ENCODE measurements around the gene FSTL5.

The FSTL5 gene

DNA sequence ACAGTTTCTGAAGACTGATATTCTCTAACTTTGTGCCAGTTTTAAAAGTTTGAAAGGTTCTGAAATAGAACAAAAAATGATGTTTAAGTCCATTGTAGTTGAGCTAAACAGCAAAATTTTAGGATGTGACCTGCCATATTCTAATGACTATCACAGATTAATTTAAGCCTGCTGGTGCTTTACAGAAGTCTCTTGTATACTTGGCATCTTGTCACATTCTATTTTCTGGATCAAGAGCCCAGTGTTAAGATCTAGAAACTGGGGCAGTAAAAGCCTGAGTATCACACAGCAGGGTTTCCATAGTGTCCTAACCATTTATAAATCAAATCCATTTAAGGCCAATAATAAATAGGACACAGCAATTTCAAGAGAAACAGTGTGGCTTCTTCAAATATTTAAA is 12.4 kb downstream of the FSTL5 start:
- H3K36me3 ChIP-seq (ENCODE audit: control insufficient read depth, insufficient read depth, low read length): no peaks in the 10 kb centered on the region
- H3K27me3 ChIP-seq (ENCODE audit: control insufficient read depth, insufficient read depth, low read length): no peaks in the 10 kb centered on the region
- no peaks in the 10 kb centered on the region for H3K9me3 ChIP-seq (ENCODE audit: control insufficient read depth, insufficient read depth, low read length)
- H3K27ac ChIP-seq (ENCODE audit: low read length): no peak overlapping the region
- no peak for DNase-seq (ENCODE audit: low read depth, low spot score)
- H3K4me1 ChIP-seq (ENCODE audit: control insufficient read depth, insufficient read depth, low read length): no peaks in the 10 kb centered on the region
- no peak overlapping the region for H3K4me3 ChIP-seq (ENCODE audit: low read length)

DNA sequence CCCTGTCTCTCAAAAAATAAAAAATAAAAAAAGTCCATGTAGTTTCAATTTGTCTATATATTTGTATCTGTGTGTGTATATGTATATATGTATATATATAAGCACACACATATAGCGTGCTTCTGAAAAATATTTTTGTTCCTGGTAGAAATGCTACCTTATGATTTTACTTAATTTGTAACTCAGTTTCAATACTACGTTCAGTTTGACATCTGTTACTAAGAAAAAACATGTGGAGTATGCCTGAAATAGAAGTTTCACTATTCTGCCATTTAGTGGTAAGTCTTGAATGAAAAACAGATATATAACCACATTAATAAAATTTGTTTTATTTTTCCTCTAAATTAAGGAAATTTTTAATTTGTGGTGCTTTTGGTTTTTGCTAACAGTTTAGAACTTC is 14.2 kb downstream of the FSTL5 start:
- Histone ChIP-seq H3K36me3 (ENCODE audit: control insufficient read depth, insufficient read depth, low read length) (no peaks in the 10 kb centered on the region), H3K4me1 (ENCODE audit: control insufficient read depth, insufficient read depth, low read length) (no peaks in the 10 kb centered on the region), H3K4me3 (ENCODE audit: low read length) (no peak overlapping the region), H3K9me3 (ENCODE audit: control insufficient read depth, insufficient read depth, low read length) (no peaks in the 10 kb centered on the region), H3K27ac (ENCODE audit: low read length) (no peak overlapping the region), H3K27me3 (ENCODE audit: control insufficient read depth, insufficient read depth, low read length) (no peaks in the 10 kb centered on the region)
- no peak for DNase-seq (ENCODE audit: low read depth, low spot score)
- no CpG with 5 or more reads among the region's 2 CpGs for WGBS (ENCODE audit: insufficient coverage, insufficient read length)

DNA sequence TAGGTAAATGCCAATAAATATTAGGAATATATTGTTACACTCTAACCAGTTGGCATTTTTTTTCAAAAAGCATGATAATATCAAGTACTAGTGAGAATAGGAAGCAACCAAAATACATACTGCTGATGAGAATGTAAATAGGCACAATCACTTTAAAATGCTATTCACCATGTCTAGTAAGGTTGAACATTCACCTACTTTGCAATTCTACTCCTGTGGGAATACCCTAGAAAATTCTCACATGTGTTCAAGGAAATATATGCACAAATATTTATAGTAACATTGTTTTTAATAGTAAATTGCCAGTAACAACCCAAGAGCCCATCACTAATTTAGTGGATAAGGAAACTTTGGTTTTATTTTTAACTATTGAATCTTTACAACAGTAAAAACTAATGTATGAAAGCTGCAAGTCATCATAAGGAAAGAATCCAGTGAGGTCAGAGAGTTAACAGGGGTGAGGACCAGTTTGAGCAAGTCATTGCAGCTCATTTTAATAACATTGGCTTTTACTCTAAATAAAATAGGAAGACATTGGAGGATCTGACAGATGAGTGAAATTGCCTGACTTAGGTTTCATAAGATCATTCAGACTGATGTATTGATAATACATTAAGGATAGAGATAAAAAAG is 23.6 kb downstream of the FSTL5 start:
- H3K27ac ChIP-seq (ENCODE audit: low read length): no peak overlapping the region
- no peaks in the 10 kb centered on the region for H3K9me3 ChIP-seq (ENCODE audit: control insufficient read depth, insufficient read depth, low read length)
- no peaks in the 10 kb centered on the region for H3K27me3 ChIP-seq (ENCODE audit: control insufficient read depth, insufficient read depth, low read length)
- H3K36me3 ChIP-seq (ENCODE audit: control insufficient read depth, insufficient read depth, low read length): no peaks in the 10 kb centered on the region
- DNase-seq (ENCODE audit: low read depth, low spot score): no peak
- no peaks in the 10 kb centered on the region for H3K4me1 ChIP-seq (ENCODE audit: control insufficient read depth, insufficient read depth, low read length)
- H3K4me3 ChIP-seq (ENCODE audit: low read length): no peak overlapping the region

DNA sequence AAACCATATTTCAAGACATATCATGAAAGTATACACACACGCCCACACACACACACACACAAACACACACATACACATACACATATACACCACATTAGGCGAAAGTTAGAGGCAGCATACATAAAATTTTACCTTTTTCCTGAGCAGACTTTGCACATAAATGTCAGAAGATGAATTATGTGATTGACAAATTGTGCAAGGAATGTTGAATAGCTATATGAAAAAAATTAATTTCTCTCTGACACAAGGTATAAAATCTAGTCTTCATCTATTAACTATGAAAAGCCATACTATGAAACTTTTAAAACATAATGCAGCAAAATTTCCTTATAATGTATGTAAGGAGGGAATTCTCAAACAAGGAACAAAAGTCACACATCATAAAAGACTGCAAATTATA is 24.4 kb downstream of the FSTL5 start:
- H3K9me3 ChIP-seq (ENCODE audit: control insufficient read depth, insufficient read depth, low read length): no peaks in the 10 kb centered on the region
- WGBS (ENCODE audit: insufficient coverage, insufficient read length): no CpG with 5 or more reads among the region's 2 CpGs
- DNase-seq (ENCODE audit: low read depth, low spot score): no peak
- H3K27ac ChIP-seq (ENCODE audit: low read length): no peak overlapping the region
- no peak overlapping the region for H3K4me3 ChIP-seq (ENCODE audit: low read length)
- no peaks in the 10 kb centered on the region for H3K27me3 ChIP-seq (ENCODE audit: control insufficient read depth, insufficient read depth, low read length)
- no peaks in the 10 kb centered on the region for H3K36me3 ChIP-seq (ENCODE audit: control insufficient read depth, insufficient read depth, low read length)
- no peaks in the 10 kb centered on the region for H3K4me1 ChIP-seq (ENCODE audit: control insufficient read depth, insufficient read depth, low read length)

DNA sequence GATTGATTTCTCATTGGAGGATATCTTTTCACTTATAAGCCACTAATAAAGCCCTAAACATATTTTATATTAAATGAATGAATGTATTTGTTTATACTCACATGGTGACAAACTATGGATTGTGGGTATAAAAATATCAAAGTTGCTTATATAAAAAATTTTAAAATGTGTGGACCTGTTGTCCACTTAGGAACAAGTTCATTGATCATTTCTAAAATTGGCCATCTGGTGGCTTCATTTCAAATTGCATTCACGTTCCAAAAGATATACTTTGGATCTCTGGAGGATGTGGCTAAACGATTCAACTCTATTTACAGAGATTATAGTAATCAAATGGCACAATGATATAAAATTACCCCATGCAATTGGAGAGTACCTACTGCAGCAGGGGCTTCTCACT is 32.5 kb downstream of the FSTL5 start:
- DNase-seq (ENCODE audit: low read depth, low spot score): no peak
- no peak overlapping the region for H3K4me3 ChIP-seq (ENCODE audit: low read length)
- no peak overlapping the region for H3K27ac ChIP-seq (ENCODE audit: low read length)
- no peaks in the 10 kb centered on the region for H3K4me1 ChIP-seq (ENCODE audit: control insufficient read depth, insufficient read depth, low read length)
- H3K36me3 ChIP-seq (ENCODE audit: control insufficient read depth, insufficient read depth, low read length): no peaks in the 10 kb centered on the region
- no peaks in the 10 kb centered on the region for H3K9me3 ChIP-seq (ENCODE audit: control insufficient read depth, insufficient read depth, low read length)
- no CpG with 5 or more reads among the region's 2 CpGs for WGBS (ENCODE audit: insufficient coverage, insufficient read length)
- no peaks in the 10 kb centered on the region for H3K27me3 ChIP-seq (ENCODE audit: control insufficient read depth, insufficient read depth, low read length)

DNA sequence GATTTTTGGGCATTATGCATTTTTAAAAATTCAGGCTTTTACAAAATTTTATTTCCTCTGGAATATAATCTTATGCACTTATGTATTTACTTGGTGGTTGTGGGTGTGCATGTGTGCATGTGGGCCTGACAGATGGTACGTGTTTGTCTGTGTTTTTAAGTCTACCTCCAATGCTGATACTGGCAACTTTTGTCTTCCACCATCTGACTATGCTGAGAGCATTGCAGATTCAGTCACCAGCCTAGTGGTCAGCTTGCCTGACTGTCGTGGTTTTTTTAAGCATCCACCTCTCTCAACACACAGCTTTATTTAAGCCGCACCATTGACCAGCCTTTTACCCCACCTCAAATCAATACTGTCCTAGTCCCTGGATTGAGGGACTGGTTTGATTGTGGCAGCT is 37.1 kb downstream of the FSTL5 start:
- WGBS (ENCODE audit: insufficient coverage, insufficient read length): no CpG with 5 or more reads among the region's 3 CpGs
- H3K4me1 ChIP-seq (ENCODE audit: control insufficient read depth, insufficient read depth, low read length): no peaks in the 10 kb centered on the region
- no peaks in the 10 kb centered on the region for H3K9me3 ChIP-seq (ENCODE audit: control insufficient read depth, insufficient read depth, low read length)
- no peak overlapping the region for H3K27ac ChIP-seq (ENCODE audit: low read length)
- DNase-seq (ENCODE audit: low read depth, low spot score): no peak
- H3K4me3 ChIP-seq (ENCODE audit: low read length): no peak overlapping the region
- H3K27me3 ChIP-seq (ENCODE audit: control insufficient read depth, insufficient read depth, low read length): no peaks in the 10 kb centered on the region
- H3K36me3 ChIP-seq (ENCODE audit: control insufficient read depth, insufficient read depth, low read length): no peaks in the 10 kb centered on the region

DNA sequence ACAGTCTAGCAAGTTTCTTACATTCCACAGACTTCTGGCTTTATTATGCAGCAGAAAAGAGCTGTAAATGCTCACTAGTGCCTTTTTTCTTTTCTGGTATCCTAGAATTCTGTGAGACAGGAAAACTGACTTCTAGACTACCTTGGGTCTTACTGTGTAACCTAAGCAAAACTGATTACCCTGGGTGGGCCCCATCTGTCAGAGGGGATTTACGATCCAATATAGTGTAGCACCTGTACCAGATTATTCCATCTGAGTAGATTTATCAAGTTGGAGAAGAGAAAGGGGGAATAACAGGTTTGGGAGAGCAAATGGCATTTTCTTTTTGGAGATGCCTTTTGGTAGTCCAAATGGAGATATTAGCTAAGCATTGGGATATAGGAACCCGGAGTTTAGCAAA is 46.7 kb downstream of the FSTL5 start:
- Histone ChIP-seq H3K27me3 (ENCODE audit: control insufficient read depth, insufficient read depth, low read length) (no peaks in the 10 kb centered on the region), H3K4me3 (ENCODE audit: low read length) (no peak overlapping the region), H3K4me1 (ENCODE audit: control insufficient read depth, insufficient read depth, low read length) (peaks cover 2% of the 10 kb centered on the region; the same call in 1 of the 2 replicates), H3K9me3 (ENCODE audit: control insufficient read depth, insufficient read depth, low read length) (no peaks in the 10 kb centered on the region), H3K36me3 (ENCODE audit: control insufficient read depth, insufficient read depth, low read length) (no peaks in the 10 kb centered on the region), H3K27ac (ENCODE audit: low read length) (no peak overlapping the region)
- no peak for DNase-seq (ENCODE audit: low read depth, low spot score)
- WGBS (ENCODE audit: insufficient coverage, insufficient read length): no CpG with 5 or more reads among the region's 2 CpGs

DNA sequence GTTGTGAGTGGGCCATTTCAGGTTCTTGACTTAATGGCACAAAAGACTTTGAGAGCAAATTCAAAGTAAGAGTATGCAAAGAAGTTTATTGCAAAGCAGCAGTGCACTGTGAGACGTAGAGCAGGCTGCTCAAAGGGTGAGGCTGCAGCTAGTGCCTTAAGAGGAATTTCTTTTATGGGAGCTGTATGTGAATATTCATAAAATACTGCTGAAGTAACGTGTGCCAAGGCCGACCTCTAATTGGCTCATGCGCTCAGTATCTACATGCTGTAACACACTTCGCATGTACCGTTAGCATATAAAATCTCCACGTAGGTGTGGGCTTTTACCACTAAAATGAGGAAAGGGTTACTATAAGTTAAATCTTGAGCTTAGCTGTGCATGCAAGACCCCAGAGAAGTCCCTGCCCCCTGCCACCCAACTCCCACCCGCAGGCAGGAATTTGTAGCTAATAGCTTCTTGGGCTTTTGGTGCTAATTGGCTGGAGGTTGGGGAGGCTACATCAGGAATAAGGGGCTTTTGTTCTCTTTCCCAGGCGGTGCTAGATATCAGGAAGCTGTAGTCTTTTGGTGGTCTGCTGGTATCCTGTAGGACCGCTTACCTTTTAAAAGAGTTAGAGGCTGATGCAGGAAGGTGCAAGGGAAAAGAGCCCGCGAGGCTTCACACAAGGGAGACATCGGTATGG is 47.6 kb downstream of the FSTL5 start:
- no peaks in the 10 kb centered on the region for H3K27me3 ChIP-seq (ENCODE audit: control insufficient read depth, insufficient read depth, low read length)
- peaks cover 2% of the 10 kb centered on the region; the same call in 1 of the 2 replicates for H3K4me1 ChIP-seq (ENCODE audit: control insufficient read depth, insufficient read depth, low read length)
- no peak overlapping the region for H3K27ac ChIP-seq (ENCODE audit: low read length)
- no peaks in the 10 kb centered on the region for H3K9me3 ChIP-seq (ENCODE audit: control insufficient read depth, insufficient read depth, low read length)
- WGBS (ENCODE audit: insufficient coverage, insufficient read length): no CpG with 5 or more reads among the region's 13 CpGs
- no peaks in the 10 kb centered on the region for H3K36me3 ChIP-seq (ENCODE audit: control insufficient read depth, insufficient read depth, low read length)
- no peak for DNase-seq (ENCODE audit: low read depth, low spot score)
- H3K4me3 ChIP-seq (ENCODE audit: low read length): no peak overlapping the region

DNA sequence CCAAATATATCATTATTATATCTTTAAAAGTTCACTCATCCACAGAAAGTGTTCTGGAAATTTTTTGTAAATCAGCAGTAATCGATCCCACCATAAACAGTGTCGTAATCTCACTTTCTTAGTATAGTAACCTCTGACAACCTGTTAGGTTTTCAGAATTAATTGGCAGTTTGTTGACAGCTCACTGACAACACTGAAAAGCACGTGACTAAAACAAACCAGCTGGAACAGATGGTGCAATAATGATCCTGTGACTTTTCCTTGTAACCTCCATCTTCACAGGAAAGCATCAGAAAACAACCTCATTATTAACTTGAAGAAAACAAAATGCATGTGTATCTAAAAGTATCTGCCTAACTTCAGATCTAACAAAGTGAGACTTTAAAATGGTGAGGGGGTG is 48.5 kb downstream of the FSTL5 start:
- H3K4me1 ChIP-seq (ENCODE audit: control insufficient read depth, insufficient read depth, low read length): peaks cover 2% of the 10 kb centered on the region; the same call in 1 of the 2 replicates
- no CpG with 5 or more reads among the region's 3 CpGs for WGBS (ENCODE audit: insufficient coverage, insufficient read length)

DNA sequence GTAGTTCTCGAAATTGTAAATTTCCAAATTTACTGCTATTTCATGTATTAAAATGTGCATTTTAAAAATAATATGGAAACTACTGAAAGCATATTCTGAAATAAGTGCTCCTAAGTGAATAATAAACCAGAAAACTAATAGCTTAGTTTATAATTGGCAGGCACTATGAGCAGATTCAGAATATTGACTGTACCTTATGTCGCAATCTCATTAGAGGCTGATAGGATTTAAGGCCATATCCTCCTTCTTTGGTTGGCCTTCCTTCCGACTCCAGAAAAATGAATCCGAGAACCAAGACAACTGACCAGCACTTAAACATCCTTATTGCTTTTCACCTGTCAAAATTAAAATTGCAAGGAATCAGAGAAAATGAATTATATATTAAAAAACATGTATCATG is 52.7 kb downstream of the FSTL5 start:
- H3K4me1 ChIP-seq (ENCODE audit: control insufficient read depth, insufficient read depth, low read length): peaks cover under 1% of the 10 kb centered on the region; the same call in 1 of the 2 replicates
- WGBS (ENCODE audit: insufficient coverage, insufficient read length): no CpG with 5 or more reads among the region's 4 CpGs
- no peaks in the 10 kb centered on the region for H3K27me3 ChIP-seq (ENCODE audit: control insufficient read depth, insufficient read depth, low read length)
- H3K9me3 ChIP-seq (ENCODE audit: control insufficient read depth, insufficient read depth, low read length): no peaks in the 10 kb centered on the region
- H3K36me3 ChIP-seq (ENCODE audit: control insufficient read depth, insufficient read depth, low read length): no peaks in the 10 kb centered on the region
- H3K27ac ChIP-seq (ENCODE audit: low read length): no peak overlapping the region
- H3K4me3 ChIP-seq (ENCODE audit: low read length): no peak overlapping the region
- no peak for DNase-seq (ENCODE audit: low read depth, low spot score)

More for the DNA sequence above, 48.5 kb downstream of the FSTL5 start:
- H3K27me3 ChIP-seq (ENCODE audit: control insufficient read depth, insufficient read depth, low read length): no peaks in the 10 kb centered on the region
- H3K4me3 ChIP-seq (ENCODE audit: low read length): no peak overlapping the region
- H3K27ac ChIP-seq (ENCODE audit: low read length): no peak overlapping the region
- no peaks in the 10 kb centered on the region for H3K9me3 ChIP-seq (ENCODE audit: control insufficient read depth, insufficient read depth, low read length)
- no peaks in the 10 kb centered on the region for H3K36me3 ChIP-seq (ENCODE audit: control insufficient read depth, insufficient read depth, low read length)
- no peak for DNase-seq (ENCODE audit: low read depth, low spot score)
